Measurements from ENCODE around the gene ARMCX1.
"Not testable (repeated sequence)": the region's sequence is repeated elsewhere in the genome, so short reads cannot be mapped to it uniquely, and the experiment has no call there.

ARMCX1 gene

DNA sequence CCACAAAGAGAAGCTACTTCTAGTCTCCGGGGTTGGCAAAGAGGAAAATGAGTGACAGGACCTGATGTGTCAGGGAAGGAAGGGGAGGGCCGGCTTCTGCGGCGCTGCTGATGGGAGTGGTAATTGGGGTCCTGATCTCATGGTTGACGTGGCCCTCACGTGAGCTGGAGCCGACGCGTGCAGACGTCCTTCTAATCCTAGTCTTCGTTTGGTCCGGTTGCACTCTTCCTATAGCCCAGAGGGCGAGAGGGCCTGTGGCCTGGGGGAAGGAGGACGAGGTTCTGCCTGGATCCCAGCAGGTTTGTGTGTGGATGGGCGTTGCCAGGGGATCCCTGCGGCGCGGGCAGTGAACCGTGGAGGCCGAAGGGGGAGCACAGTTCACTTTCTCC, at the start of gene ARMCX1:
TSS of gene ARMCX1 (plus strand) at position 186 of the 389 bp plus-strand sequence. CDS start 2,384 bp downstream, outside the sequence.
- DNase-seq (ENCODE audit: low read depth), result no peak

DNA sequence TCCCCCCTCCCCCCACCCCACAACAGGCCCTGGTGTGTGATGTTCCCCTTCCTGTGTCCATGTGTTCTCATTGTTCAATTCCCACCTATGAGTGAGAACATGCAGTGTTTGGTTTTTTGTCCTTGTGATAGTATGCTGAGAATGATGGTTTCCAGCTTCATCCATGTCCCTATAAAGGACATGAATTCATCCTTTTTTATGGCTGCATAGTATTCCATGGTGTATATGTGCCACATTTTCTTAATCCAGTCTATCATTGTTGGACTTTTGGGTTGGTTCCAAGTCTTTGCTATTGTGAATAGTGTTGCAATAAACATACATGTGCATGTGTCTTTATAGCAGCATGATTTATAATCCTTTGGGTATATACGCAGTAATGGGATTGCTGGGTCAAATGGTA, 47.4 kb upstream of the ARMCX1 start:
- DNase-seq (ENCODE audit: low read depth), result not testable (repeated sequence)

DNA sequence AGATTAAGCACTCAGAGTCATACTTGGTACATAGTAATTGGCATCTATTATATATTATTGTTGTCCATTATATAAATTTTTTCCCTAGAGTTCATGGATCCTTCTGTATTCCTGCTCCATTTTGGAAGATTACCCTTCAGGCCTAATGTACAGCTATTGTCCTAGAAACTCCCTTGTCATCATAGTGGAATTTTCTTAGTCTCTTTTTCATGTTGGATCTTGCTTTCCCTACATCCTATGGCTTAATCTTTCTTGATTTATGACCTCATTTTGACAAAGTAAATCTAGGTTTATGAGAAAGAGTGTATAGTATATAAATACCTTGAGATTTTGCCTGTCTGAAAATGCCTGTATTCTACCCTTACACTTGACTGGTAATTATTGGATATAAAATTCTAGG, 43.0 kb upstream of the ARMCX1 start:
- no peak for DNase-seq (ENCODE audit: low read depth)

DNA sequence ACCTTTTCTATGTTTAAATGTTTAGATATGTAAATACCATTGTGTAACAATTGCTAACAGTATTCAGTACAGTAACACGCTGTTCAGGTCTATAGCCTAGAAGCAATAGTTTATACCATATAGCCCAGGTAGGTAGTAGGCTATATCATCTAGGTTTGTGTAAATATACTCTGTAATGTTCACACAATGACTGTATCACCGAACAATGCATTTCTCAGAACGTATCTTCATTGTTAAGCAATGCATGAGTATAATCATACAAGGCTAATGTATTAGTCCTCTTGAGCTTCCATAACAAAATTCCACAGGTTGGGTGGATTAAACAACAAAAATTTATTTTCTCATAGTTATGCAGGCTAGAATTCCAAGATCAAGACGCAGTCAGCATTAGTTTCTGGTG, 42.4 kb upstream of the ARMCX1 start:
- no peak for DNase-seq (ENCODE audit: low read depth)

DNA sequence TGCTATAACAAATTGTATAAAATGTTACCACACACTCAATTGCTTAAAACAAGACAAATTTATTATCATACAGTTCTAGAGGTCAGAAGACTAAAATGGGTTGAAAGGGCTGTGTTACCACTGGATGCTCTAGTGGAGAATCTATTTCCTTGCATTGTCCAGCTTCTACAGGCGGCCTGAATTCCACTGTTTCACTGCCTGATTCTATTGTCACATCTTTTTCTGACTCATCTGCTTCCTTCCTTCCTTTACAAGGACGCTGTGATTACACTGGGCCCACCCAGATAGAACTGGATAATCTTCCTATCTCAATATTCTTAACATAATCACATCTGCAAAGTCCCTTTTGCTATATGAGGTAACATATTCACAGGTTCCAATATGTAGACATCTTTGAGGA, 19.4 kb upstream of the ARMCX1 start:
- DNase-seq (ENCODE audit: low read depth), result no peak

DNA sequence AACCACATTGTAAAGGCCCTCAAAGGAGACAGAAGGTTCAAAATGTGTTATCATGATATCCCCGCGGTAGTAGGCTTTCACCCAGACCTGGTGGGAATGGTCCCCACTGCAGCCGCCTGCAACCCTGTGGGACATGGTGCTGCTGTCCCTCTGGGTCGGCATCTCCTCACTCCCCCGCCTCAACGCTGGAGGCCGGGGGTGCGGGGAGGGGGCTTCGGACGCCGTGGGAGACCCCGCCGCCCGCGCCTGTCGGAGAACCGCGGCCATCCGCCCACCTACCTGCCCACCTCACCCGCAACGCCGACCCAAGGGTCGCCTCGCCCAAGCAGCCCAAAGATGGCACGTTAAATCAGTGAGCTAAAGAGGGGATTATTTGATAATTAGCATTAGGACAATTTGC, 11.2 kb upstream of the ARMCX1 start:
- DNase-seq (ENCODE audit: low read depth), result no peak

GRCh38 chrX:101550751-101551379, 518 bp downstream of the ARMCX1 start:
- DNase-seq (ENCODE audit: low read depth), result no peak

- no peak for DNase-seq (ENCODE audit: low read depth)
Observed at GRCh38 chrX:101551380-101551767, 1.0 kb downstream of the ARMCX1 start.

- DNase-seq (ENCODE audit: low read depth), result no peak
Observed at GRCh38 chrX:101552714-101553113, 2.4 kb downstream of the ARMCX1 start.

- no peak for DNase-seq (ENCODE audit: low read depth)
Observed at GRCh38 chrX:101564651-101565050, 14.3 kb downstream of the ARMCX1 start.

DNA sequence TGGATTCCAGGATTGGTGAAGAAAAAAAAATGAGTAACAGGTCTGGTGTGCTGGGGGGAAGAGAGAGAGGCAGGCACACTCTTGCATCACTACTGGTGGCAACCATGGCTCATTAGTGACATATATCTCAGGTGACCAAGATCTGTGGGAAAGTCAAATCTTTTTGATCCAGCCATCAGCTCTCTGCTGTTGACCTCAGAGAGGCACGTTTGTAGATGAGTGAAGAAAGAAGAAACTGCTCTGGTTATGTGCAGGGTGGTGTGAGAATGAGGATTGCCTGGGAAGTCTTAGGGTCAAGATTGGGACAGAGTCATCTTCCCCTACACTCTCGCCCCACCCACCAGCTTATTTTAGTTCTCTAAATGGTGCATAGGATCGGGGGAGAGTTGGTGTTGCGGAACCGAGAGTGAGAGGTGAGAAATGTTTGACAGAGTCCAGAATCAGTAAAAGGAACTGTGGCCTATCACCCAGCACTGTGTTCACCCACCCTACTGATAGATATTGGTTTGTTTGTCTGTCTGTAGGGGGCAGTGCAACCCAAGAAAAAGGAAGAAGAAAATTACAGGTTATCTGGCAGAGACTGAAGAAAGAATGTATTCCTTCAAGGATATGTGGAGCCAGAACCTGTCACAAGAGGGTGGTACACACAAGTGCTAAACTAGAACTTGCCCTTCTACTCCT, 45.5 kb downstream of the ARMCX1 start:
- DNase-seq (ENCODE audit: low read depth), result no peak

DNA sequence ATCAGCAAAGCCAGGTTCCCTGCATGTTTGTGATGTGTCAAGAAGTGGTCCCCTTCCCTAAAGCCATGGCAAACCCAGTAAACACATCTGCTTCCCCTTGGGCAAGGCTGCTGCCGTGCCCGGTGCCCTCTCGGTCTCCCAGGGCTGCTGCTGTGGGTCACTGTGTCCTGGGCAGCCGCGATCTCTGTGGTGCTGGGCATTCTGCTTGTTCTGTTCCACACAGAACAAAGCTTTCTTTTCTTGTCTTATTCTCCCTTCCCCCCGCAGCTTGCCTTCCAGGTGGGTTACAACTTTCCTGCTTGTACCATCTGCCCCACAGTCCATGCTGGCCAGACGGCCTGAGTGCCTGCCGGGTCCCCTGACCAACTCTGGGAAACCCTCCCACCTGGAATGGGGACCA, 49.2 kb downstream of the ARMCX1 start:
- not testable (repeated sequence) for DNase-seq (ENCODE audit: low read depth)

- no peak for DNase-seq (ENCODE audit: low read depth)
Observed at GRCh38 chrX:101602077-101602476, 51.7 kb downstream of the ARMCX1 start.
